ENCODE data around the gene MYL11.

MYL11 gene

DNA sequence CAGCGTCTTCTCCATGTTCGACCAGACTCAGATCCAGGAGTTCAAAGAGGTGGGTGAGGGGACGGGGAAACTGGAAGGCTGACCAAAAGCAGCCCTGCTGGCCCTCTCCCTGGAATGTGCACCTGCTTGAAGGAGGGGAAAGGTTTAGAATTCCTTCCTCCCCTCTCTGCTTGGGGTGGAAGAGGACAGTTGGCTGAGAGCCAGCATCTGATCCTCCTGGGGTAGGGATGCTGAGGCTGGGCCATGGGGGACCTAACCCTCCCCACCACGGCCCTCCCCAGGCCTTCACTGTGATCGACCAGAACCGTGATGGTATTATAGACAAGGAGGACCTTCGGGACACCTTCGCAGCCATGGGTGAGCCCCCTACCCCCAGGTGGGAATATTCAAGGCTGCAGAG lies 1.3 kb downstream of the MYL11 start:
- Histone ChIP-seq H3K36me3 (ENCODE audit: insufficient read depth, low read length) (no peaks in the 10 kb centered on the region), H3K4me1 (ENCODE audit: control insufficient read depth, insufficient read depth, low read length) (peaks cover 27% of the 10 kb centered on the region), H3K4me3 (ENCODE audit: low read length) (no peak overlapping the region)

DNA sequence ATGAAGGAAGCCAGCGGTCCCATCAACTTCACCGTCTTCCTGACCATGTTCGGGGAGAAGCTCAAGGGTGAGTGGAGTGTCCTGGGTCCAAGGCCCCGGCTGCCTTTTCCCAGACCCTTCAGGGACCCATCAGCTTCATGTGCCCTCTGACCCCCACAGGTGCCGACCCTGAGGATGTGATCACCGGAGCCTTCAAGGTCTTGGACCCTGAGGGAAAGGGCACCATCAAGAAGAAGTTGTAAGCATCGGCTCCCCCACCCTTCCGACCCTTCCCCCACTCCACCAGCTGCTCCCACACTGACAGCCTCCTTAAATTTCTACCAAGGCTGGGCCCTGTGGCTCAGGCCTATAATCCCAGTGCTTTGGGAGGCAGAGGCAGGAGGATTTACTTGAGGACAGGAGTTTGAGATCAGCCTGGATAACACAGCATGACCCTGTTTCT lies 1.9 kb downstream of the MYL11 start:
- Histone ChIP-seq H3K4me3 (ENCODE audit: low read length) (no peak overlapping the region), H3K4me2 (ENCODE audit: low read length) (no peak overlapping the region), H3K9ac (ENCODE audit: low read depth, low read length) (no peak overlapping the region), H3K36me3 (ENCODE audit: insufficient read depth, low read length) (no peaks in the 10 kb centered on the region), H3K27me3 (ENCODE audit: control insufficient read depth, insufficient read depth, low read length) (no peaks in the 10 kb centered on the region), H3K9me3 (replicated peaks; ENCODE audit: low read length) (no peaks in the 10 kb centered on the region), H3K4me1 (ENCODE audit: control insufficient read depth, insufficient read depth, low read length) (peaks cover 22% of the 10 kb centered on the region)

More for the DNA sequence above, 1.3 kb downstream of the MYL11 start:
- H3K27me3 ChIP-seq (ENCODE audit: control insufficient read depth, insufficient read depth, low read length), result no peaks in the 10 kb centered on the region
- H3K9me3 ChIP-seq (replicated peaks; ENCODE audit: low read length), result no peaks in the 10 kb centered on the region
- H3K9ac ChIP-seq (ENCODE audit: low read depth, low read length), result no peak overlapping the region
- no peak overlapping the region for H3K4me2 ChIP-seq (ENCODE audit: low read length)

DNA sequence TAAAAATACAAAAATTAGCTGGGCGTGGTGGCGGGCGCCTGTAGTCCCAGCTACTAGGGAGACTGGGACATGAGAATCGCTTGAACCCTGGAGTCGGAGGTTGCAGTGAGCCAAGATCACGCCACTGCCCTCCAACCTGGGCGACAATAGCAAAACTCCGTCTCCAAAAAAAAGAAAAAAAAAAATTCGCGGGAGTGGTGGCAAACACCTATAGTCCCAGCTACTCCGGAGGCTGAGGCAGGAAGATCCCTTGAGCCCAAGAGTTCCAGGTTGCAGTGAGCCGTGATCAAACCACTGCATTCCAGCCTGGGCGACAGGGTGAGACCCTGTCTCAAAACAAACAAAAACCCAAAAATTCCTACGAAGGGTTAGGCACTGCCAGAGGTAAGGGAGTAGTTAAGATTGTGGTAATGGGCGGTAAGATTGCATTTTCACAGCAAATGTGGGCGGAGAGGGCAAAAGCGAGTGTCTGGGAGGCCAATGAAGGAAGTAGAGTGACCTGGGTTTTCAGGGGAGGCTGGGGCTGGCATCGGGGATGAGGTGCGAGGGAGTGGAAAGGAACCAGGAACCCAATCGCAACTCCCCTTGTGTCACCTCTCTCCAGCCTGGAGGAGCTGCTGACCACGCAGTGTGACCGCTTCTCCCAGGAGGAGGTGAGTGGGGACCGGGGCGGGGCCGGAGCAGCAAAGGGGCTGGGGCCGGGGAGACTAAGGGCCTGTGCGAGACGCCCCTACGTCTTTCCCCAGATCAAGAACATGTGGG lies 2.6 kb downstream of the MYL11 start:
- Histone ChIP-seq H3K36me3 (ENCODE audit: insufficient read depth, low read length) (no peaks in the 10 kb centered on the region), H3K9me3 (replicated peaks; ENCODE audit: low read length) (no peaks in the 10 kb centered on the region), H3K4me2 (ENCODE audit: low read length) (peak overlapping the region; percentile 97), H3K4me3 (ENCODE audit: low read length) (peak overlapping the region; percentile 92), H3K9ac (ENCODE audit: low read depth, low read length) (peak overlapping the region; percentile 98), H3K4me1 (ENCODE audit: control insufficient read depth, insufficient read depth, low read length) (peaks cover 17% of the 10 kb centered on the region), H3K27me3 (ENCODE audit: control insufficient read depth, insufficient read depth, low read length) (no peaks in the 10 kb centered on the region)

DNA sequence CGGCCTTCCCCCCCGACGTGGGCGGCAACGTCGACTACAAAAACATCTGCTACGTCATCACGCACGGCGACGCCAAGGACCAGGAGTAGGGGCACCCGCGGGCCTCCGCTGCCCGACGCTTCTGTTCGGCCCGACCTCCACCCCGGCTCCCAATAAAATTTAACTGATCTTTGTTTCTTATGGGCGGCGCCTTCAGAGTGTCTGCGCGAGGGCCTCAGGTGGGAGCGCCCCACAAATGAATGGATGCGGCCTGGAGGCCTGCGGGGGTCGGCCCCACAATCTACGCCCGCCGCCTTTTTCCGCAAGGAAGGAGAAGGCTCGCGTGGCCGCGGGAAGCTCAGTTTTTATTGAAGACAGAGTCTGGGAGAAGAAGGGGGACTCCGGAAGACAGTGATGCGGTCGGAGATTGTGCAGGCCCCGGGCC lies 3.2 kb downstream of the MYL11 start:
- H3K27me3 ChIP-seq (ENCODE audit: control insufficient read depth, insufficient read depth, low read length), result no peaks in the 10 kb centered on the region
- H3K36me3 ChIP-seq (ENCODE audit: insufficient read depth, low read length), result no peaks in the 10 kb centered on the region
- peaks cover 17% of the 10 kb centered on the region for H3K4me1 ChIP-seq (ENCODE audit: control insufficient read depth, insufficient read depth, low read length)
- peak overlapping the region; percentile 97 for H3K4me2 ChIP-seq (ENCODE audit: low read length)
- peak overlapping the region; percentile 98 for H3K9ac ChIP-seq (ENCODE audit: low read depth, low read length)
- peak overlapping the region; percentile 92 for H3K4me3 ChIP-seq (ENCODE audit: low read length)
- no peaks in the 10 kb centered on the region for H3K9me3 ChIP-seq (replicated peaks; ENCODE audit: low read length)

DNA sequence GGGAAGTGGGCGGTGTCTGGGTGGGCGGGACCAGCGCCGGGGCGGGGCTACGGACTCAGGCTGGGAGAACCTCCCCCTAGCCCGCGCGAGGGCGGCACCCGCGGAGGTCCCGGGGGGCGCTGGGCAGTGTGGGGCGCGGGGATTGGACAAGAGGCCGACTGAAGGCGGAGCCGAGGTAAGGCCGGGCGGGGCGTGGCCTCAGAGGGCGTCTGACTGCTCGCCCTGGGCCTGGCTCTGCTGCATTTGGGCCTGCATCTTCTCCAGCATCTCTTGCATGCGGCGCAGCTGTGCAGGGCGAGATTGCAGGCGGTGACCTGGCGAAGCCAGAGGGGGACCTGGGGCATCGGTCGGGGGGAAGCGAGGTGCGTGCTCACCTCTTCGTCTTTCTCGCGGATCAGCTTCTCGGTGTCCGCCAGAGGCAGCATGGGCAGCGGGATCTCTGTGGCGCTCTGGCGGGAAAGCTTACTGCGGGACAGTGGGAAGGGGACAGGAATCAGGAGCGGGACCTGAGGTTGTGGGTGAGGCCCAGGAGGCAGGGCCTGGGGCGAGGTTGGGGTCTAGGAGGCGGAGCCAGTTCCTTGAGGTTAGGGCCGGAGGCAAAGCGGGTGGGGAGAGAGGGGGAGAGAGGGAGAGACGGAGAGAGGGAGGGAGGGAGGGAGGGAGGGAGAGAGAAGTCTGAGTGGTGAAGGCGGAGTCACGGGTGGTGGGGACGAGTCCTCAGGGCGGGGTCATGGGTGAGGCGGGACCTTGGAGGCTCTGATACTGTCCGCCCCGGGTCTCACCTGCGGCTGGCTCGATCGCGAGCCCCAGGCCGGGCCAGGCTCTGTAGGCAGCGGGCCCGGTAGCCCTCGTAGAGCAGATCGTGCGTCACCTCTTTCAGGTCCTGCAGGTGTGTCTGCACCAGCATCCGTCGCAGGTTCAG lies 3.9 kb downstream of the MYL11 start:
- H3K9ac ChIP-seq (ENCODE audit: low read depth, low read length), result peak overlapping the region; percentile 98
- peak overlapping the region; percentile 92 for H3K4me3 ChIP-seq (ENCODE audit: low read length)
- H3K36me3 ChIP-seq (ENCODE audit: insufficient read depth, low read length), result no peaks in the 10 kb centered on the region
- peaks cover 17% of the 10 kb centered on the region for H3K4me1 ChIP-seq (ENCODE audit: control insufficient read depth, insufficient read depth, low read length)
- no peaks in the 10 kb centered on the region for H3K27me3 ChIP-seq (ENCODE audit: control insufficient read depth, insufficient read depth, low read length)
- H3K4me2 ChIP-seq (ENCODE audit: low read length), result peak overlapping the region; percentile 100
- no peaks in the 10 kb centered on the region for H3K9me3 ChIP-seq (replicated peaks; ENCODE audit: low read length)

DNA sequence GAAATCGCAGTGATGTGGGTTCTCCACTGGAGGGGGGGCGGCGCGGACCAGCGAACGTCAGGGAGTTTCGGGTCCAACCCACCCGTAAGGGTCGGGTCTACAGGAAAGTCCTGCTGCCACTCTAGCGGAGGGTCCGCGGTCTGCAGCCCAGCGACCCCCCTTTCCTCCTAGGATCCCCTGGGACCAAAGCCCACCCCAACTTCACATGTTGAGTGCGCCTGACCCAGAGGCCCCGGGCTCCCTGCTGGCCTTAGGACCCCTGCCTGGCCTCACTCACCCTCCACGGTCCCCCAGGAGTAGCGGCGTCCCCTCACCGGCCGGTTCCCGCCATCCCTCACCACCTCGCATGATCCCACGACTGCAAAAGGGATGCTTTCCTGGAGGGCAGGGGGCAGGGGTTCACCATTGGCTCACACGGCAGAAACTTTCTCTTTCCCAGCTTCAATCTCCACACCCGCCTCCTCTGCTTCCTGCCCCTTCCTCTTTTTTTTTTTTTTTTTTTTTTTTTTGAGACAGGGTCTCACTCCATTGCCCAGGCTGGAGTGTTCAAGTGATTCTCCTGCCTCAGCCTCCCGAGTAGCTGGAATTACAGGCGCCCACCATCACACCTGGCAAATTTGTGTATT lies 4.7 kb downstream of the MYL11 start:
- peak overlapping the region; percentile 87 for H3K9ac ChIP-seq (ENCODE audit: low read depth, low read length)
- peak overlapping the region; percentile 100 for H3K4me2 ChIP-seq (ENCODE audit: low read length)
- no peaks in the 10 kb centered on the region for H3K27me3 ChIP-seq (ENCODE audit: control insufficient read depth, insufficient read depth, low read length)
- H3K4me3 ChIP-seq (ENCODE audit: low read length), result peak overlapping the region; percentile 92
- peaks cover 17% of the 10 kb centered on the region for H3K4me1 ChIP-seq (ENCODE audit: control insufficient read depth, insufficient read depth, low read length)
- H3K36me3 ChIP-seq (ENCODE audit: insufficient read depth, low read length), result no peaks in the 10 kb centered on the region
- H3K9me3 ChIP-seq (replicated peaks; ENCODE audit: low read length), result no peaks in the 10 kb centered on the region

DNA sequence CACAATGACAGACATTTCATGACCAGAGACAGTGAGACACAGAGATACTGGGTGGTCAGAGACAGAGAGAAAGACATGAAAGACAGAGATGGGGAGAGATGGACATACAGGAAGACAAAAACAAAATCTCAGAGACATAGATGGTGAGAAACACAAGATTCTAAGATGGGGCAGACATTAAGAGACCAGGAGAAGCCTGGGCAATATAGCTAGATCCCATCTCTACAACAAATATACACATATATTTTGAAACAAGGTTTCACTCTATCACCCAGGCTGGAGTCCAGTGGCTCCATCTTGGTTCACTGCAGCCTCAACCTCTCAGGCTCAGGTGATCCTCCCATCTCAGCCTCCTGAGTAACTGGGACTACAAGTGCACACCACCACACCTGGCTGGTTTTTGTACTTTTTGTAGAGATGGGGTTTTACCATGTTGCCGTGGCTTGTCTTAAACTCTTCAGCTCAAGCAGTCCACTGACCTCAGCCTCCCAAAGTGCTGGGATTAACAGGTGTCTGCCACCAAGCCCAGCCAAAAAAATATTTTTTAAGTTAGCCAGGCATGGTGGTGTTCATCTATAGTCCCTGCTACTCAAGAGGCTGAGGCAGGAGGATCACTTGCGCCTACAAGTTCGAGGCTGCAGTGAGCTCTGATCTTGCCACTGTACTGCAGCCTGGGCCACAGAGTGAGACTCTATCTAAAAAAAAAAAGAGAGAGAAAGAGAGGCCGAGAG lies 5.6 kb downstream of the MYL11 start:
- no peaks in the 10 kb centered on the region for H3K36me3 ChIP-seq (ENCODE audit: insufficient read depth, low read length)
- peaks cover 17% of the 10 kb centered on the region for H3K4me1 ChIP-seq (ENCODE audit: control insufficient read depth, insufficient read depth, low read length)
- no peak overlapping the region for H3K4me3 ChIP-seq (ENCODE audit: low read length)
- no peak overlapping the region for H3K9ac ChIP-seq (ENCODE audit: low read depth, low read length)
- no peaks in the 10 kb centered on the region for H3K27me3 ChIP-seq (ENCODE audit: control insufficient read depth, insufficient read depth, low read length)
- H3K4me2 ChIP-seq (ENCODE audit: low read length), result no peak overlapping the region
- no peaks in the 10 kb centered on the region for H3K9me3 ChIP-seq (replicated peaks; ENCODE audit: low read length)

DNA sequence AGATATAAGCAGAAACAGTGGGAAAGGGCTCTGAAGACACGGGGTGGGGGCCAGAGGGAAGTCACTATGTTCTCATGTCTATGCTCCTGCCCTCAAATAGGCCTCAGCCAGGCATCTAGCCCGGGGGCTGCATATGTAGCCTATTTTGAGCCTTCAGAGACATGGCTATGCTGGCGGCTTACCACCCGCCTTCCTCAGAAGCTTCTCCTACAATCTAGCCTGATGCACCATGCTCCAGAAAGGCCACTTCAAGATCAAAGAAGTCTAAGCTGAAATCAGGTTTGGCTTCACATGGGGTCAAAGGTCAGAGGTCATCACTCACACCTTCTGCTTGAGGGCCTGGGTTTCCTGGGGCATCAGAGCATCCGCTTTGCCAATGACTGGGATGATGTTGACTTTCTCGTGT lies 6.2 kb downstream of the MYL11 start:
- Histone ChIP-seq H3K36me3 (ENCODE audit: insufficient read depth, low read length) (no peaks in the 10 kb centered on the region), H3K4me3 (ENCODE audit: low read length) (no peak overlapping the region), H3K27me3 (ENCODE audit: control insufficient read depth, insufficient read depth, low read length) (no peaks in the 10 kb centered on the region), H3K4me2 (ENCODE audit: low read length) (no peak overlapping the region), H3K9me3 (replicated peaks; ENCODE audit: low read length) (no peaks in the 10 kb centered on the region), H3K4me1 (ENCODE audit: control insufficient read depth, insufficient read depth, low read length) (peaks cover 17% of the 10 kb centered on the region), H3K9ac (ENCODE audit: low read depth, low read length) (no peak overlapping the region)

DNA sequence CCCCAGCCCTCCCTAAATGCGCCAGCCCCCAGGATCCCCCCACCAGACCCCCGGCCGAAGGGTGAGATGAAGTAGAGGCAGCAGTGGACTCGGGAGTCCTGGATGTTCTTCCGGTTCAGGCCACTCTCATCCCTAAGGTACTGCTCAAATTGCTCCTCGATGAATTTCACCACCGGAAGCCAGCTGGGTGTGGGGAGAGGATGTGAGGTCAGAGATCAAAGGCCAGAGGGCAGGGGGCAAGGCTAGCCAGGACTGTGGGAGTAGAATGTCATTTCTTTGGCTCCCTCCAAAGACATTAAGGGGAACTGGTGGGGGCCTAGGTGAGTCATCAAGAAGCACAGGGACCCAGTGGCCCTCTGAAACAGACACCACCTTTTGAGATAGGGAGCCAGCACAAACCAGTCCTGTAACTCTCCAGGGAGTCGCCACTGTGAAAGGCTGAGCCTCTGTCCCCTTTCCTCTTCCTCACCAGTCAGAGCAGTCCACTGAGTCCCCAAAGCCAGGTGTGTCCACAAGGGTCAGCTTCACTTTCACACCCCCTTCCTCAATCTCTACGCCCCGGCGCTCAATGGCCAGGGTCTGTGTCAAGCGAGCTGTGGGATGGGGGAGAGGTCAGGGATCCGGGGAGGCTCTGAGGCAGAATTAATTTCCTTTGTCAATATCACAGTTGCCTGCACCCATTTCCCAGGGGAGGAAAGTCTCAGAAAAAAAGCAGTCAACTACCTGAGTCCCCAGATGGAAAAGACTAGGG lies 6.9 kb downstream of the MYL11 start:
- Histone ChIP-seq H3K4me1 (ENCODE audit: control insufficient read depth, insufficient read depth, low read length) (peaks cover 17% of the 10 kb centered on the region), H3K9ac (ENCODE audit: low read depth, low read length) (no peak overlapping the region), H3K36me3 (ENCODE audit: insufficient read depth, low read length) (no peaks in the 10 kb centered on the region), H3K4me3 (ENCODE audit: low read length) (no peak overlapping the region), H3K27me3 (ENCODE audit: control insufficient read depth, insufficient read depth, low read length) (no peaks in the 10 kb centered on the region), H3K4me2 (ENCODE audit: low read length) (no peak overlapping the region), H3K9me3 (replicated peaks; ENCODE audit: low read length) (no peaks in the 10 kb centered on the region)

DNA sequence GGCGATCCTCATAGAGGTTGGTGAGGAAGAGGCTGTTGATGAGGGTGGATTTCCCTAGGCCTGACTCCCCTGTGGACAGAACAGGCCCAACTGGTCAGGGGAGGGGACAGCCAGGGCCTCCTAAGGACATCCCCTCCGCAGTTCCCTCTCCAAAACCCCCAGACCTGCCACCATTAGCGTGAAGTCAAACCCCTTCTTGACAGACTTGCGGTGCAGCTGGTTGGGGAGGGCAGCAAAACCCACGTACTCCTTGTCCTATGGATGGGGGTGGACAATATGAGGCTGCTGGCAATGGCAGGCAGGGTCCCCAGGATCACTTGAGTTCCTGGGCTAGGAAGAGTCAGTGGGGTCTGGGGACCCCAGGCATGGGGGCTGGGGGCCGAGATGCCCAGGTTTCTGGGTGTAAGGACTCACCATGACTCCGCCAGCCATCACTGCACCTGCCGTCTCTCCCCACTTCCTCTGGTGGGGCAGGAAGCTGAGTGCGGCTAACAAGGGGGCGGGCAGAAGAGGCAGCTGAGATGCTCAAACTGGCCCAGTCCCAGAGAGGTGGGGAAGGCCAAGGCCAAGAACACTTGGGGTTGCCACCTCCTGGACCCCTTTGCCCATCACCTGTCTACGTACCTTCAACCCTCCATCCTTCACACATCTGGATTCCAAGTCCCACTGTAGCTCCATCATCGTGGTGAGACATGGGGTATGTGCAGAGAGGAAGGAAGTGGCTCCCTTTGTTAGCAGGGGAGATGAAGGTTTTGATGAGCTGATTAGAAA lies 7.7 kb downstream of the MYL11 start, which contains the start of gene SEPTIN1:
SEPTIN1 (minus strand) TSS at position 451 of the 771 bp plus-strand sequence; CDS start at position 432, 19 bp downstream.
- H3K27me3 ChIP-seq (ENCODE audit: control insufficient read depth, insufficient read depth, low read length), result no peaks in the 10 kb centered on the region
- H3K9ac ChIP-seq (ENCODE audit: low read depth, low read length), result no peak within 1 kb of the TSS
- no peak within 1 kb of the TSS for H3K4me2 ChIP-seq (ENCODE audit: low read length)
- no peak within 1 kb of the TSS for H3K4me3 ChIP-seq (ENCODE audit: low read length)
- H3K4me1 ChIP-seq (ENCODE audit: control insufficient read depth, insufficient read depth, low read length), result peaks cover 12% of the 10 kb centered on the region
- no peaks in the 10 kb centered on the region for H3K36me3 ChIP-seq (ENCODE audit: insufficient read depth, low read length)
- no peaks in the 10 kb centered on the region for H3K9me3 ChIP-seq (replicated peaks; ENCODE audit: low read length)
